T-helper 2 cell treated with Interferon-gamma antibody and Interleukin-4, amounts not matched to agents 5 μg/mL and 100 μg/mL, for 36 hours (primary cell): ENCODE results near the gene LRRC32.

ENCODE experiments used
- DNase-seq: peaks from one replicate; pipeline ENCODE4 v3.0.0; 2021; ENCODE audit warnings: low spot score
- H3K27ac Mint-ChIP-seq: one replicate; pipeline ENCODE4 v1.8.0; 2021; ENCODE audit warnings: mild to moderate bottlenecking, mixed read lengths
- H3K27me3 Mint-ChIP-seq: one replicate; pipeline ENCODE4 v1.8.0; 2021; ENCODE audit warnings: low read depth, mixed read lengths
- H3K36me3 Mint-ChIP-seq: one replicate; pipeline ENCODE4 v1.8.0; 2021; ENCODE audit warnings: low read depth, mixed read lengths
- H3K4me1 Mint-ChIP-seq: one replicate; pipeline ENCODE4 v1.8.0; 2021; ENCODE audit warnings: low read depth, mixed read lengths
- H3K4me3 Mint-ChIP-seq: one replicate; pipeline ENCODE4 v1.8.0; 2022; ENCODE audit warnings: mild to moderate bottlenecking, moderate library complexity, mixed read lengths
- H3K9me3 Mint-ChIP-seq: one replicate; pipeline ENCODE4 v1.8.0; 2021; ENCODE audit warnings: mixed read lengths

LRRC32 gene

GRCh38 chr11:76680518-76681425 lies 10.2 kb upstream of the LRRC32 start:
- H3K27me3 Mint-ChIP-seq = no peaks in the 10 kb centered on the region
- no peaks in the 10 kb centered on the region for H3K36me3 Mint-ChIP-seq
- peaks cover 40% of the 10 kb centered on the region for H3K4me1 Mint-ChIP-seq
- H3K4me3 Mint-ChIP-seq = no peak overlapping the region
- no peak overlapping the region for H3K27ac Mint-ChIP-seq
- no peaks in the 10 kb centered on the region for H3K9me3 Mint-ChIP-seq
- peak; percentile 63 for DNase-seq

- Mint-ChIP-seq H3K9me3 (no peaks in the 10 kb centered on the region), H3K36me3 (no peaks in the 10 kb centered on the region), H3K27ac (peak overlapping the region; percentile 27), H3K4me3 (no peak overlapping the region), H3K27me3 (no peaks in the 10 kb centered on the region), H3K4me1 (peaks cover 41% of the 10 kb centered on the region)
- no peak for DNase-seq
Measured at GRCh38 chr11:76678321-76678720, 7.8 kb upstream of the LRRC32 start.

- no peak overlapping the region for H3K4me3 Mint-ChIP-seq
- no peak overlapping the region for H3K27ac Mint-ChIP-seq
- H3K9me3 Mint-ChIP-seq = no peaks in the 10 kb centered on the region
- no peaks in the 10 kb centered on the region for H3K27me3 Mint-ChIP-seq
- H3K4me1 Mint-ChIP-seq = peaks cover 48% of the 10 kb centered on the region
- no peak for DNase-seq
- H3K36me3 Mint-ChIP-seq = no peaks in the 10 kb centered on the region
Measured at GRCh38 chr11:76677458-76677765, 6.9 kb upstream of the LRRC32 start.

GRCh38 chr11:76676636-76677457 lies 6.3 kb upstream of the LRRC32 start:
- Mint-ChIP-seq H3K4me1 (peaks cover 52% of the 10 kb centered on the region), H3K27me3 (no peaks in the 10 kb centered on the region), H3K27ac (no peak overlapping the region), H3K9me3 (no peaks in the 10 kb centered on the region), H3K36me3 (no peaks in the 10 kb centered on the region), H3K4me3 (no peak overlapping the region)
- DNase-seq = no peak

- H3K36me3 Mint-ChIP-seq = no peaks in the 10 kb centered on the region
- no peak for DNase-seq
- H3K27me3 Mint-ChIP-seq = peaks cover 8% of the 10 kb centered on the region
- H3K27ac Mint-ChIP-seq = no peak overlapping the region
- no peak overlapping the region for H3K4me3 Mint-ChIP-seq
- no peaks in the 10 kb centered on the region for H3K9me3 Mint-ChIP-seq
- peaks cover 54% of the 10 kb centered on the region for H3K4me1 Mint-ChIP-seq
Measured at GRCh38 chr11:76674517-76675400, 4.2 kb upstream of the LRRC32 start.

GRCh38 chr11:76673176-76674142 lies 2.9 kb upstream of the LRRC32 start:
- Mint-ChIP-seq H3K4me1 (peaks cover 54% of the 10 kb centered on the region), H3K27ac (peak overlapping the region; percentile 88), H3K27me3 (peaks cover 17% of the 10 kb centered on the region), H3K4me3 (peak overlapping the region; percentile 42), H3K9me3 (no peaks in the 10 kb centered on the region), H3K36me3 (peaks cover under 1% of the 10 kb centered on the region)
- DNase-seq = no peak

- Mint-ChIP-seq H3K4me1 (peaks cover 54% of the 10 kb centered on the region), H3K27ac (peak overlapping the region; percentile 88), H3K27me3 (peaks cover 17% of the 10 kb centered on the region), H3K4me3 (peak overlapping the region; percentile 42), H3K9me3 (no peaks in the 10 kb centered on the region), H3K36me3 (peaks cover 4% of the 10 kb centered on the region)
- peak; percentile 57 for DNase-seq
Measured at GRCh38 chr11:76672431-76673175, 2.1 kb upstream of the LRRC32 start.

GRCh38 chr11:76671626-76672309 lies 1.2 kb upstream of the LRRC32 start:
- H3K9me3 Mint-ChIP-seq = no peaks in the 10 kb centered on the region
- H3K27ac Mint-ChIP-seq = no peak overlapping the region
- H3K4me1 Mint-ChIP-seq = peaks cover 51% of the 10 kb centered on the region
- peaks cover 4% of the 10 kb centered on the region for H3K36me3 Mint-ChIP-seq
- peak overlapping the region; percentile 72 for H3K4me3 Mint-ChIP-seq
- no peak for DNase-seq
- H3K27me3 Mint-ChIP-seq = peaks cover 17% of the 10 kb centered on the region

- Mint-ChIP-seq H3K4me3 (peak overlapping the region; percentile 72), H3K27ac (no peak overlapping the region), H3K4me1 (peaks cover 48% of the 10 kb centered on the region), H3K27me3 (peaks cover 17% of the 10 kb centered on the region), H3K36me3 (peaks cover 4% of the 10 kb centered on the region), H3K9me3 (no peaks in the 10 kb centered on the region)
- DNase-seq = no peak
Measured at GRCh38 chr11:76671237-76671592, 668 bp upstream of the LRRC32 start.

GRCh38 chr11:76669901-76670484 lies 554 bp downstream of the LRRC32 start:
- Mint-ChIP-seq H3K27me3 (peaks cover 17% of the 10 kb centered on the region), H3K4me3 (peak overlapping the region; percentile 87), H3K27ac (peak overlapping the region; percentile 5), H3K4me1 (peaks cover 53% of the 10 kb centered on the region), H3K36me3 (peaks cover 6% of the 10 kb centered on the region), H3K9me3 (no peaks in the 10 kb centered on the region)
- no peak for DNase-seq

GRCh38 chr11:76668362-76669155 lies 2.0 kb downstream of the LRRC32 start:
- H3K9me3 Mint-ChIP-seq = no peaks in the 10 kb centered on the region
- peaks cover 59% of the 10 kb centered on the region for H3K4me1 Mint-ChIP-seq
- peaks cover 6% of the 10 kb centered on the region for H3K36me3 Mint-ChIP-seq
- peaks cover 17% of the 10 kb centered on the region for H3K27me3 Mint-ChIP-seq
- no peak for DNase-seq
- H3K27ac Mint-ChIP-seq = peak overlapping the region; percentile 33
- peak overlapping the region; percentile 87 for H3K4me3 Mint-ChIP-seq
